ENCODE results near the gene DOP1A.

The DOP1A gene

GRCh38 chr6:83198486-83199172, 131.2 kb downstream of the DOP1A start:
- DNase-seq (ENCODE audit: low read depth): no peak

DNA sequence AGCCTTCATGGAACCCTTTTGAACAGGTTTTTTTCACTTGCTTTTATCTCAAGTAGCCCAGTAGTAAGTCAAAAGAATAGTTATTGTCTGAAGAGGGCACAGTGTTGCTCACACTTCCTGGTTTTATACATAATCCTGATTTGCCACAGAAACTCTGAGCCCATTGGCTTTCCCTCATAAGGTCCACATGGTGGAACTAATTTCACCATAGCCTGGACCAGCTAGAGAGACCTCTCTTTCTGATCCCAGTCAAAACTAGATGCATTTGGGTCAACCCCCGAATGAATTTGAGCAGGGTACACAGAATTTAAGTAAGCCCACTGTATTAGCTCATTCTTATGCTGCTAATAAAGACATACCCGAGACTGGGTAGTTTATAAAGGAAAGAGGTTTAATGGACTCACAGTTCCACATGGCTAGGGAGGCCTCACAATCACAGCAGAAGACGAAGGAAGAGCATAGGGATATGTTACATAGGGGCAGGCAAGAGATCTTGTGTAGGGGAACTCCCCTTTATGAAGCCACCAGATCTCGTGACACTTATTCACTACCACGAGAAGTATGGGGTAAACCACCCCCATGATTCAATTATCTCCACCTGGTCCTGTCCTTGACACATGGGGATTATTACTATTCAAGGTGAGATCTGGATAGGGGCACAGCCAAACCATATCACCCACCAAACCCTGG, 131.8 kb downstream of the DOP1A start:
- no peak for DNase-seq (ENCODE audit: low read depth)

GRCh38 chr6:83199863-83200225, 132.4 kb downstream of the DOP1A start:
- DNase-seq (ENCODE audit: low read depth): no peak

- DNase-seq (ENCODE audit: low read depth): no peak
These were observed 134.6 kb downstream of the DOP1A start for GRCh38 chr6:83202031-83202430.

DNA sequence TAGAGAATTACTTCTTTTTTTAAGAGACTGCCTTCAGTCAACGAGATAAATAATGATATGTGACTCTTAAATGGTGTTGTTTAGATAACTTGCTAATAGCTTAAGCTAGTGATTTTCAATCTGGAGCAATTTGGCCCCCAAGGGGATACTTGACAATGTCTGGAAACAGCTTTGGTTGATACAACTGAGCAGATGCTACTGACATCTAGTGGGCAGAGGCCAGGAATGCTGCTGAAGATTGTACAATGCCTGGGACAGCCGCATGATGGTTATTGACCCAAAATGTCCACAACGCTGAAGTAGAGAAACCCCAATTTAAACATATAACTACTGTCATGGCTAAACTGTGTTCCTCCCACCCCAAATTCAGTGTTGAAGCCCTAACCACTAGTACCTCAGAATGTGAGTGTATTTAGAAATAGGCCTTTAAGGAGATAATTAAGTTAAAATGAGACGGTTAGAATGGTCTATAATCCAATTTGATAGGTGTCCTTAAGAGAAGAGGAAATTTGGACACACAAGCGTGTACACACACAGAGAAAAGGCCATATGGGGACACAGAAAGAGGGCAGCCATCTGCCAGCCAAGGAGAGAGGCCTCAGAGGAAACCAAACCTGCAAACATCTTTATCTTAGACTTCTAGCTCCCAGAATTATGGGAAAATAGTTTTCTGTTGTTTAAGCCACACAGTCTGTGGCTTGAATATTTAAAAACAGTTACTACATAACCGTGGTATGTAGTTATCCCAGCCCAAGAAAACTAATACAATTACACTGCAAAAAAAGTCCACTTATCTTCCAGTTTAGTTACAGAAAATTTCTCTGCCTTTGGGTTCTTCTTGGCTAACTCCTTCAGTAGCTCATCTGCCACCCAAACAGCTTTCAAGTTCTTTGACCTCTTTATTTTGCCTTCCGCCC, 147.9 kb downstream of the DOP1A start:
- no peak for DNase-seq (ENCODE audit: low read depth)

GRCh38 chr6:83216806-83217205, 149.3 kb downstream of the DOP1A start:
- no peak for DNase-seq (ENCODE audit: low read depth)

All from stimulated activated CD8-positive, alpha-beta memory T cell treated with anti-CD3 and anti-CD28 coated beads, Interleukin-15, amount 100 ng/mL, for 24 hours (primary cell).